ENCODE data around the gene SOAT2.
"Not testable (repeated sequence)": the region's sequence is repeated elsewhere in the genome, so short reads cannot be mapped to it uniquely, and the experiment has no call there.

SOAT2 gene

DNA sequence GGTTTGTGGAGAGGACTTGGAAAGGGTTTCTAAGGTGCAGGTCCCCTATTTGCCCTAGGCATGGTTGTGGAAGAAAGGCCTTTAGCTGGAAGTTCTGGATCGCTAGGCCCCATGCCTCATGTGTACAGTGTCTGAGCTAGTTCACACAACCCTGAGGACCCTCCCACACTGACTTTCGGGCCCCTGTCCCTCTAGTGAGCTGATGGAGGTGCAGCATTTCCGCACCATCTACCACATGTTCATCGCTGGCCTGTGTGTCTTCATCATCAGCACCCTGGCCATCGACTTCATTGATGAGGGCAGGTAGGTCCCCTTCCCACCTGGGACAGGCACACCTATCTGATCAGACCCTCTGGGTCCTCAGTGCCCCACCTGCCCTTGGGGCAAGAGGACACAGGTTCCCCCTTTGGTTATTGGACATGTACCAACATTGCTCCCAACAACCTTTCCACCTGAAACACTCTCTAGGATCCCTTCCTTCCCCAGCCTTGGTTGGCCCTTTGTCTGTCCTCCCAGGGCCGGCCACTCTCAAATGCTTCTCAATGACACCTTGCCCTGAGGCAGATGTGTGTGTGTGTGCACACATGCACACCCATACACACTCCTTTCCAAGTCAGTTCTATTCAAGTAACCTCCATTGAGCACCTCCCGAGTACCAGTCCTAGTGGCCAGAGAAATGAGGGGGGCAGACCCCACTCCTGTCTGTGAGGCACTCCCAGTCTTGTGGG, 2.6 kb downstream of the SOAT2 start:
- no peak for DNase-seq (ENCODE audit: low read depth)

DNA sequence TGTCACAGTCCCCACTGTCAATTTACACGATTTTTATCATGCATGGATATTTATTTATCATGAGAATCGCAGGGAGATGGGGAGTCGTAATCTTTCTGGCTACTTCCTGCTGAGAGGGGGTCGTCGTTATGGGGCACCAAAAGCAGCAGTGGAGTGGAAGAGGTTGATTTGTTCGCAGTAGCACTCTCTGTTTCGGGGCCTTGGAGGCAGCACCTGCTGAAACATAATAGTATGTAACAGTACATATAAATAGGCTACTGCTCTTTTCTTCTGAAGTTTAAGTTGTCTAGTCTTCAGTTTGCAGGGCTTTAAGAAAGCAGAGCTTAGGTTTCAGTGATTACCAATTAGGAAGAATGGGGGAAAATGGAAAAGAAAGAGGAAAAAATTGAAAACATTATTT, 3.8 kb downstream of the SOAT2 start:
- no peak for DNase-seq (ENCODE audit: low read depth)

DNA sequence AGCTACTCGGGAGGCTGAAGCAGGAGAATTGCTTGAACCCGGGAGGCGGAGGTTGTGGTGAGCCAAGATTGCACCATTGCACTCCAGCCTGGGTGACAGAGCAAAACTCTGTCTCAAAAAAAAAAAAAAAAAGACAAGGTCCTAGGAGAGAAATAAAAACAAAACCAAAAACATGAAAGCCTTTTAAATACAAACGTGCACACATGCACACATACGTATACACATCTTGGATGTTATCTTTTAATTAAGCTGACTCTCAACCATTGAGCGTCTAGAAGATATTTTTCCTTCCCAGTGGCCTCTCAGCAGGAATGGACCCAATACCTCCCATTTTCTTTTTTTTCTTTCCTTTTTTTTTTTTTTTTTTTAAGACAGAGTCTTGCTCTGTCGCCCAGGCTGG, 9.1 kb downstream of the SOAT2 start:
- DNase-seq (ENCODE audit: low read depth), result not testable (repeated sequence)

DNA sequence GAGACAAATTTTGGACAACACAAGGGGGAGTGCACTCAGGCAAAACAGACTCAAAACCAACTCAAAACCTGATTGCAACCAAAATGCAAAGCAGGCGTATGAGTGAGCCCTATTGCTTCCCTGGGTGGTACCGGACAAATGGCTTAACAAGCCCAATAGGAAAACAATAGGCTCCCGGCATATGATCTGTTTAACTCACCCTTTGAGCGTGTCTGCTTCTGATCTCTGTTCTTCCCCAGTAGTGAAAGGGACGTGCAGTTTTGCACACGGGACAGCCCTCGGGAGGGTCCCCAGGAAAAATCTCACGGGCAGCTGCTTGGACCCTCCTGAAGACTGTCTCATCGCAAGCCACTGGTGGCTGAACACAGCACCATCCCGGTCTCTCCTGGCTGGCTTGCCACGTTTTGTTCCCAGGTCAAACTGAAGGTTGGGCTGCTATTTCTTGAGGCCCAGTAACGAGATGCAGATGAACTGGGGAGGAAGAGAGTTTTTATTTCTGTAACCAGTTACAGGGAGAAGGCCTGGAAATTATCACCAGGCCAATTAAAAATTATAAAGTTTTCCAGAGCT, 9.9 kb downstream of the SOAT2 start:
- no peak for DNase-seq (ENCODE audit: low read depth)

DNA sequence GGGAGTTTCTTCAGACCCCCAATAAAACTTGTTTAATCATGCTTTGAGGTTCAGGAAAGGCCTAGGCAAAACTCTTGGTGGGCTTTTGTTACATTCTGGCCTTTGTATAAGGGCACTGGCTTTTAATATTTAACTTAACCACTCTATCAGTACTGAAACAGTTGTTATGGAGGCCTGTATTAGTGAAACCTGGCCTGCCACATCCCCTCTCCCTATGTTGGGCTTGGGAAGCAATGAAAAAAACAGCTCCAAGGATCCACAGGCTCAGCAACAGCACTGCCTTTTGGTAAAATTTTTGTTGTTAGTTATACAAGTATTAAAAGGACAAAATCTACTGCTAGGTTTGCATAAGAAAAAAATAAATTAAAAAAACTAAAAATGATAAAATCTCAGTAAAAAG, 10.7 kb downstream of the SOAT2 start:
- no peak for DNase-seq (ENCODE audit: low read depth)

DNA sequence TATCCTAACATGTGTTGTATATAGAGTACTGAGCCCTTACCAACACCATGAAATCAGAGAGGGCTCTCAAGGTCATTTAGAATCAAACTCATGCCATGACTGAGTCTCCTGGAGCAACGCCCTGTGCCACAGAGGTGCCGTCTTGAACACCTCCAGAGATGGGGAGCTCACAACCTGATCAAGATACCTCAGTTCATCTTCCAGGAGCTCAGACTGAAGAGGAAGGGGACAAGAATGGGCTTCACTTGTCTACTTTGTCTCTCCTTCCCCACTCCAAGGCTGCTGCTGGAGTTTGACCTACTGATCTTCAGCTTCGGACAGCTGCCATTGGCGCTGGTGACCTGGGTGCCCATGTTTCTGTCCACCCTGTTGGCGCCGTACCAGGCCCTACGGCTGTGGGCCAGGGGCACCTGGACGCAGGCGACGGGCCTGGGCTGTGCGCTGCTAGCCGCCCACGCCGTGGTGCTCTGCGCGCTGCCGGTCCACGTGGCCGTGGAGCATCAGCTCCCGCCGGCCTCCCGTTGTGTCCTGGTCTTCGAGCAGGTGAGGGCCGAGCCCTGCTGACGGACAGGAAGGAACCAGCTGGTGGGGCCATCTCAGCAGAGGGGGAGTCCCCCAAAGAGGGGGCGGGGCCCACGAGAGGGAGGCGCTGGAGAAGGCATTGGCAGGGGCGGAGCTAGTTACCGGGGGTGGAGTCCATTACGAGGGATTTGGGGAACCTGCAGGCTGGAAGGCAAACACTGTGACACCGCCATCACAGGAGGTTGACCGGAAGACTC, 12.0 kb downstream of the SOAT2 start:
- DNase-seq (ENCODE audit: low read depth), result no peak

DNA sequence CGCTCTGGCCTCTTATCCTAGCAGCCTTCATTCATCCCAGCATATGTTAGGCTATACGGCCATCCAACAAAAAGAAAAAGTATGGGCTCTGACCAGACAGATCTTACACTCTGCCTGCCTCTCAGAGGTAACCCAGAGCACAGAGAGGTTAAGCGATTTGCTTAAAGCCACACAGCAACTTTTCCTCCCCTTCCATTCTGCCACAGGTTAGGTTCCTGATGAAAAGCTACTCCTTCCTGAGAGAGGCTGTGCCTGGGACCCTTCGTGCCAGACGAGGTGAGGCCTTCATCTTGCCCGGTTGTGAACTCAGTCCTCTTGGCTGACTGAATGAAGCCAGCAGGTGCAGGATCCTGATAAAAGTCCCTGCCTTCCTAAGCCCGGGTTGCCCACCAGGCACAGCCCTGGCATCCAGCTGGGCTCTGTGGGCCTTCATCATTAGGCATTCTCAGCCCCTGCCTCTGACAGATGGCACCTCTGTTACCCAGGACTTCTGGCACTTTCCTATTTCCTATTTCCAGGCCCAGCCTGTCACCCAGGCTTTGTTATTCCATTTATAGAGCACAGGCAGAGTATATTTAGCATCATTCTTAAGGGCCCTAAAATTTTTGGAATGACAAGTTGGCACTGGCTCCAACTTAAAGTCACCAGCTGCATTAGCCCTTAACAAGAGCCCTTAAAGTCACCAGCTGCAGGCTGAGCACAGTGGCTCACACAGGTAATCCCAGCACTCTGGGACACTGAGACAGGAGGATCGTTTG, 12.8 kb downstream of the SOAT2 start:
- no peak for DNase-seq (ENCODE audit: low read depth)

DNA sequence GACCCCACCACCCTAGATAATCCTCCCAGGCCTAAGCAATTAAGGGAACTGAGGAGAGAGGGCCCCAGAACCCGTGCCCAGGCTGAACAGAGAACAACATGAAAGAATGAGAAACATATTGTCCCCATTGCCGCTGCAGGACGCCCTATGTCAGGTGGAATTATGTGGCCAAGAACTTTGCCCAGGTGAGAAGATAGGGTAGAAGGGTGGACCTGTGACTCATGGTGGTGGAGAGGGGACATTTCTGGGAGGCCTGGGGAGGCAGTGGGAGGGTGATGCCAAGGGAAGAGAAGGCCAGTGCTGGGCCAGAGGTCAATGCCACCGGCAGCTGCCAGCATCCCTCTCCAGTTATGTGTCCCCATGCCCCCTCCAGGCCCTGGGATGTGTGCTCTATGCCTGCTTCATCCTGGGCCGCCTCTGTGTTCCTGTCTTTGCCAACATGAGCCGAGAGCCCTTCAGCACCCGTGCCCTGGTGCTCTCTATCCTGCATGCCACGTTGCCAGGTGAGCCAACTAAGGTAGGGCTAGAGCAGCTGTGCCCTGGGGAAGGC, 15.5 kb downstream of the SOAT2 start:
- no peak for DNase-seq (ENCODE audit: low read depth)

DNA sequence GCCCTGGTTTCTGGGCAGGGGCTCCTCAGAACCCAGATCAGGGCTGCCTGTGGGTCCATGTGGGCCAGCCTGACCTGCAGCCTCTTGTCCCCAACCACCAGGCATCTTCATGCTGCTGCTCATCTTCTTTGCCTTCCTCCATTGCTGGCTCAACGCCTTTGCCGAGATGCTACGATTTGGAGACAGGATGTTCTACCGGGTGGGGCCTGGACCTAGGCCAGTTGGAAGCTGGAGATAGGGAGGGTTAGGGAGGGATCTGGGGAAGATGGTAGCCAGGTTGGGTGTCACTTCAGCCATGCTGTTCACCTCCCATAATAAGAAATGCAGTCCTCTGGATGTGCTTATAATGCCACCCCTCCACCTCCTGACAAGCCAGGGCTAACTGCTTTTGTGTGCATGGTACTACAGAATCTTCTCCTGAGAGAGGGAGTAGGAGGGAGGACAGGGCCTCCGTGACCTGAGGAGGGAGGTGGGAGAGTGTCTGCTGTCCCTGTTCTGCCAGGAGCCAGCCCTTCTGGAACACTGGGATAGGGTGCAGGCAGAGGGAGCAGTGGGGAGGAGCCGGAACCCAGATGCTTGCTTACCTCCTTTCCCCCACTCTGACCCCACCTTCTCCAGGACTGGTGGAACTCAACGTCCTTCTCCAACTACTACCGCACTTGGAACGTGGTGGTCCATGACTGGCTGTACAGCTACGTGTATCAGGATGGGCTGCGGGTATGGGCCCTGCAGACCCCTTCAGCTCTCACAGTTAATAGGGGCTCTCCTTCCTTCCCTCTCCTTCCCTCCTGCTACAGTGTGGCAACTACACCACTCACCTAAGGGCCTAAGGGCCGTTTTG, 17.6 kb downstream of the SOAT2 start:
- DNase-seq (ENCODE audit: low read depth), result no peak

DNA sequence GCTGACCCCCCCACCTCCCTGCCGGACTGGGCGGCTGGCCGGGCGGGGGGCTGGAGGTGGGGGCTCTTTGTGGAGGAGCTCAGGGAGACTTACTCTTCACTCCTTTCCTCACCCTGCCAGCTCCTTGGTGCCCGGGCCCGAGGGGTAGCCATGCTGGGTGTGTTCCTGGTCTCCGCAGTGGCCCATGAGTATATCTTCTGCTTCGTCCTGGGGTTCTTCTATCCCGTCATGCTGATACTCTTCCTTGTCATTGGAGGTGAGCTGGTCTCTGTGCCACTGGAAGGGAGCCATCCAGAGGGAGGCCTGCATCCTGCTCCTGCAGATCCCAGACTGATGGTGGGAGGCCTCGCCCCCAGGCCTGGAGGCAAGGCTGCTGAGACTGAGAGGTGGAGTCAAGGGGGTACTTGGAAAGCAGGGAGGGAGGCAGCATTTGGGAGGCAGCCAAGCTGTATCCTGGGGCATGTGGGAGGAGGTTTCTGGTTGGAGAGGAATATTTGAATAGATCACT, 19.7 kb downstream of the SOAT2 start:
- no peak for DNase-seq (ENCODE audit: low read depth)

DNA sequence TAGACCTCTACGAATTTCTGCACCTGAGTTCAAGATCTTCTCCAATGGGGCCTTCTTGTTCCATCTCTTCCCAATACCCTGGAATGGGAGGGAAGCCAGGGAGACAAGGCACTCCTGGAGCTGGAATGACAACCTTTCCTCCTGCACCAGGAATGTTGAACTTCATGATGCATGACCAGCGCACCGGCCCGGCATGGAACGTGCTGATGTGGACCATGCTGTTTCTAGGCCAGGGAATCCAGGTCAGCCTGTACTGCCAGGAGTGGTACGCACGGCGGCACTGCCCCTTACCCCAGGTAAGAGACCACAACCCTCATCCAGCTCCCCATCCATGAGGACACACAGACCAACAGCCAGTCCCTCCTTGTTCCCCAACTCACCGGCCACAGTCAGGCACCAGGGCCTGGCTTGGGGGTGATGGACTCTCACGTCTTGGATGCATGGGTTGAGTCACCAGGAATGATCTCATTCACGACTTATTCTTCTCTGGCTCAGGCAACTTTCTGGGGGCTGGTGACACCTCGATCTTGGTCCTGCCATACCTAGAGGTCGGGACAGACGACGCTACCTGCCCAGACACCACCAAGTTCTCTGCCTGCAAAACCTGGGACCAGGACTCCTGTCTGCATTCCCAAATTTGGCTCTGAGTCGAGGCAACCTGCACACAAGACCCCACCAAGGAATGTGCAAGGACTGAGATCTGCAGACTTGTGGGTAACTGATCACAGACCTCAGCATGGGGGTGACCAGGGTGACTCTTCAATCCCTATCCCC, 20.5 kb downstream of the SOAT2 start:
- no peak for DNase-seq (ENCODE audit: low read depth)

DNA sequence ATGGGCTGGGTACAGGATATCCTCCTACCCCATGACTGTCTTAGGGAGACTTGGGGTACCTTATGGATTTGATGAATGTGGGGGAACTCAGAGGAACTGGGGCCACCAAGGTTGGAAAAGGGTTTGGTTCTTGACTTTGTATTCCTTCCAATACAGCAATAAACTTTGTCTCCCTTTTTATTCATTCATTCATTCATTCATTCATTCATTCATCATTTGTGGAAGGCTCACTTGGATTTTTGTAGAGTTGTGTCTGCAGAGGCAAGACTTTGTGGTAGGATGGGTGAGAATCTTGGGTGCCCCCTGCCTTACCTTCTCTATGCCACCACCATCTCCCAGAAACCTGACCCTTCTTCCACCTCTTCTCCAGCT, 21.1 kb downstream of the SOAT2 start:
- DNase-seq (ENCODE audit: low read depth), result no peak

DNA sequence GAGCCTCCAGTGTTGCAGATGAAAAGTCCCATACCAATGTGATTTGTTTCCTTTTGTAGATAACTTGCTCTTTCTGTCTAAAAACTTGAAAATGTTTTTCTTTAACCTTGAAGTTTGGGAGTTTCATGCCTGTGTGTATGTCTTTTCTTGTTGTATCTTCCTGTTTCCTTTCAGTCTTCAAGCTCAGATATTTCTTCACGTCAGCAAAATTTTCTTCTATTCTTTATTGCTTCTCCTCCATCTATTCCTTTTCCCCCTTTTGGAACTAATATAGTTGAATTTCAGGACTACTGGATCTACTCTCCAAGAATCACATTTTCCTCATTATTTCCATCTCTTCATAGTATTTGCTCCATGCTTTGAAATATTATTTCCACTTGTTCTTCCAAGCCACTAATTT, 23.9 kb downstream of the SOAT2 start:
- no peak for DNase-seq (ENCODE audit: low read depth)

DNA sequence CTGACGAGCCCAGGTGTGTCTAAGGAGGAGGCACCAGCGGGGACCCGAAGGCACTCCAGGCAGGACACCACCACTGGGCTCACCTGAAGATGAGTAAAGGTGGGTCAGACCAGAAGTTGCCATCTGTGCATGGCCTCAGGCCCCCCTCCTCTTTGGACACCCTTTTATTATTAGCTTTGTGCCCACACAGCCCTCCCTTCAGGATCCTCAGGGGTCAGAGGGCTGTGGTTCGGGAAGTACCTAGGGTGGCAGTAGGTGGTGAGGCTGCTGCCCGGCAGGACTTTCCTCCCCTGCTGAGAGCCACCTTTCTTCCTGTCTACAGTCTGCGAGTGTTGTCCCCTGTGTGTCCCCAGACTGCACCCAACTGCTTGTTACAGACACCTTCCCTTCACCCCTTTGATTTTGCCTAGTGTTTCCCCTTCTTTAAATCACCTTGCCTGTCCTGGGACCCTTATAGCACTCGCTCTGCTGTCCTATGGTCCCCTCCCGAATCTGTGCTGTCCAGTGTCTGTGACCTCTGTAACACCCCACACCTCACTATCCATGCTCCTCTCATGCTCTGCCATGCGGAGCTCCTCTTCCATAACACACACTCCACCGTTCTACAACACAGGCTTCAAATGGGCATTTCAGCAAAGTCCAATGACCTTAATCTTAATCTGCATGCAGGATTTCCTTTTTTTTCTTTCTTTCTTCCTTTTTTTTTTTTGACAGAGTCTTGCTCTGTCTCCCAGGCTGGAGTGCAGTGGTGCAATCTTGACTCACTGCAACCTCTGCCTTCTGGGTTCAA, 25.7 kb downstream of the SOAT2 start:
- no peak for DNase-seq (ENCODE audit: low read depth)

DNA sequence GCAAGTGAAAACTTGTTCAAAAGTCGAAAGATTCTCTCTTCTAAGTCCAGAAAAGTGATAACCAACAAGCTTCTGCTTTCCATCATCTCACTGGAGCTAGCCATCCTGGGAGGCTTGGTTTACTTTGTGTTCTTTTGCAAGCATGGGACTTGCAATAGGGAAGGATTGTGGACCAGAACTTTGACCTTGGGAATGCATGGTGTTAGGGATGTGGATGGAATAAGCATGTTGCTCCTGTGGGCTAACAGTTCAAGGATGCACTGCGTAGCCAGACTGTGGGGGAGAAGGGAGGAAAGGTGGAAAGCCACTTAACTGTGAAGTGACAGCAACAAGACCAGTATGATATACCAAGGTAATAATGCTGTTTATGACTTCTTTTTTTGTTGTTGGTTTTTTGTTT, 28.6 kb downstream of the SOAT2 start:
- no peak for DNase-seq (ENCODE audit: low read depth)

DNA sequence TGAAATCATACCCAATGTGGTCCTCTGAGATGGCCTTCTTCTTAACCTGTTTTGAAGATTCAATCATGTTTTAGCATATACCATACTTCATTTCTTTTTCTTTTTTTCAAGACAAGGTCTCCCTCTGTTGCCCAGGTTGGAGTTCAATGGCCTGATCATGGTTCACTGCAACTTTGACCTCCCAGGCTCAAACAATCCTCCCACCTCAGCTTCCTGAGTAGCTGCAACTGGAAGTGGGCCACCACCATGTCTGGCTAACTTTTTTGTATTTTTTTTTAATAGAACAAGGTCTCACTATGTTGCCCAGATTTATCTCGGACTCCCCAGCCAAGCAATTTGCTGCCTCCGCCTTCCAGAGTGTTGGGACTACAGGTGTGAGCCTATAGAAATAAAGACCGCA, 30.4 kb downstream of the SOAT2 start:
- no peak for DNase-seq (ENCODE audit: low read depth)

DNA sequence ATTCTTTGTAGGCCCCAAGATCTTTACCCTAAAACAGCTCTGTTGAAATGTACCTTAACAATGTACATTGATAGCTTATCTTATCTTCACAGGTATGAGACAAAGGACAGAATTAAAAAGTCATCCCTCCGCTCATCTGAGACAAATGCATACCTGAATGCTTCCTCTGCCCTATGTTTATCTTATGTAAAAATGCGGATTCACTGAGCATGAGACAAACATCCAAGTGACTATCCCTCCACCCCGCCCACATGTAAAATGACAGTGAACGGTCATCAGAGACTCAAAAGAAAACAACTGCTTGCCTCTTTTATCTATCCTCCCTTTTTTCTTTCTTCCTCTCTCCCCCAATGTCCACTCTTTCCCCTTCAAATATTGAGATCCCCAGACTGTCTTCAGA, 40.1 kb downstream of the SOAT2 start:
- DNase-seq (ENCODE audit: low read depth), result no peak

DNA sequence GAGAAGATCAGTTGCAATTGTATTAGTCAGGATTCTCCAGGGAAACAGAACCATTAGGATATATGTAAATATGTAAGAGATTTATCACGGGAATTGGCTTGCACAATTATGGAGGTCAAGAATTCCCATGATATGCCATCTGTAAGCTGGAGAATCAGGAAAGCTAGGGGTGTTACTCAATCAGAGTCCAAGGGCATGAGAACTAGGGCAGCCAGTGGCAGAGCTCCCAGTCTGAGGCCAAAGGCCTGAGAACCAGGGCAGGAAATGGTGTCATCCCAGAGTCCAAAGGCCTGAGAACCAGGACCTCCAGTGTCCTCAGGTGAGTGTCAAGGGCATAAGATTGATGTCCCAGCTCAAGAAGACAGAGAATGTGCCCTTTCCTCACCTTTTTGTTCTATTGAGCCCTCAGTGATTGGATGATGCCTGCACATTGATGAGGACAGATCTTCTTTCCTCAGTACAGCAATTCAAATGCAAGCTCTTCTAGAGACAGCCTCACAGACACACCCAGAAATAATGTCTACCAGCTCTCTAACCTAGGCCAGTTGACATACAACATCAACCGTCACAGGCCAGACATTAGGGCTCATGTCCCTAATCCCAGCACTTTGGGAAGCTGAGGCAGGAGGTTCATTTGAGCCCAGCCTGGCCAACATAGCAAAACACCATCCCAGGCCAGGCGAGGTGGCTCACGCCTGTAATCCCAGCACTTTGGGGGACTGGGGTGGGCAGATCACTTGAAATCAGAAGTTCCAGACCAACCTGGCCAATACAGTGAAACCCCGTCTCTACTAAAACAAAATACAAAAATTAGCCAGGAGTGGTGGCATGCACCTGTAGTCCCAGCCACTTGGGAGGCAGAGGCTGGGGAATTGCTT, 42.3 kb downstream of the SOAT2 start:
- DNase-seq (ENCODE audit: low read depth), result no peak

DNA sequence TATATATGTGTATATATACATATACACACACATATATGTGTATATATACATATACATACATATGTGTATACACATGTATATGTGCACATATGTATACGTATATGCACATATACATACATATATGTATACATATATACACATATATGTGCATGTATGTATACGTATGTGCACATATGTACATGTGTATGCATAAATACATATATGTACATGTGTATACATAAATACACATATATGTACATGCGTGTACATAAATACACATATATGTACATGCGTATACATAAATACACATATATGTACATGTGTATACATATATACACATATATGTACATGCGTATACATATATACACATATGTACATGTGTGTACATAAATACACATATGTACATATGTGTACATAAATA, 43.9 kb downstream of the SOAT2 start:
- no peak for DNase-seq (ENCODE audit: low read depth)
